ENCODE data around the gene TTLL13.

TTLL13 gene, protein sequence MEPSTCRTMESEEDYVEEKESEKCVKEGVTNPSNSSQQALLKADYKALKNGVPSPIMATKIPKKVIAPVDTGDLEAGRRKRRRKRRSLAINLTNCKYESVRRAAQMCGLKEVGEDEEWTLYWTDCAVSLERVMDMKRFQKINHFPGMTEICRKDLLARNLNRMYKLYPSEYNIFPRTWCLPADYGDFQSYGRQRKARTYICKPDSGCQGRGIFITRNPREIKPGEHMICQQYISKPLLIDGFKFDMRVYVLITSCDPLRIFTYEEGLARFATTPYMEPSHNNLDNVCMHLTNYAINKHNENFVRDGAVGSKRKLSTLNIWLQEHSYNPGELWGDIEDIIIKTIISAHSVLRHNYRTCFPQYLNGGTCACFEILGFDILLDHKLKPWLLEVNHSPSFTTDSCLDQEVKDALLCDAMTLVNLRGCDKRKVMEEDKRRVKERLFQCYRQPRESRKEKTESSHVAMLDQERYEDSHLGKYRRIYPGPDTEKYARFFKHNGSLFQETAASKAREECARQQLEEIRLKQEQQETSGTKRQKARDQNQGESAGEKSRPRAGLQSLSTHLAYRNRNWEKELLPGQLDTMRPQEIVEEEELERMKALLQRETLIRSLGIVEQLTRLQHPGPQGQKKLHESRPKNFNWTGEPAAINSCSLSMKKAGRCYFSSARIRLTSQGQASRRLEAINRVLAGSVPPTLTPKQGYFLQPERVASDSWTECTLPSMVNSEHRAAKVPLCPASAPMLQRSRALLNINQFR

DNA sequence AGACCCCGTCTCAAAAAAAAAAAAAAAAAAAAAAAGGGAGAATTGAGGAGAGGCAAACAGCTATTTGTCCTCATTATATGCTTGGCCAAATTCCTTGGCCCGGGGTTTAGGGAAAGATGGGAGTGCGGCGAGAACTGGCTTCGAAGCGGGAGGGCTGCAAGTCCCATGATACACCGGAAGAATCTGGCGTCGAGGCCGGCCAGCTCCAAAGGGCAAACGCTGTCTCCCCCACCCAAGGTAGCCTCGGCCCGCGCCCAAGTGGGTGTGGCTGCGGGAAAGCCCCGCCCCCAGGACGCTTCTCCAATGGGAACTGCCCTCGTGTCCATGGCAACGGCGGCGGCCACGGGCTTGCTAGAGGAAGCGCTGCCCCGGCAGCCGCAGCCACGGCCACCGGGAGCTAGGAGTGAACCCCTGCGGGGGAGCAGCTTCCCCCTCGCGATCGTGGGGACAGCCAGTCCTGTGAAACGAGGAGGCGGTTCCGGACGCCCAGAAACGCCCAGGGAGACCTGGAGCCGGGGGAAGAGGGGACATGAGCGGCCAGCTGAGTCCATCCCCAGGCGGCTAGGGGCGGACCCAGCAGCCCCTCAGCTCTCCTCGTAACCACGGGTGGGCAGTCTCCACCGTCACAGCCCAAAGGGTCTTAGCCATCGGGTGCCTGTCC is at the start of gene TTLL13:
Gene TTLL13 (plus strand): TSS at position 354 of the 661 bp plus-strand sequence. CDS start 1,075 bp downstream, outside the sequence.
- DNase-seq = peak; percentile 68

DNA sequence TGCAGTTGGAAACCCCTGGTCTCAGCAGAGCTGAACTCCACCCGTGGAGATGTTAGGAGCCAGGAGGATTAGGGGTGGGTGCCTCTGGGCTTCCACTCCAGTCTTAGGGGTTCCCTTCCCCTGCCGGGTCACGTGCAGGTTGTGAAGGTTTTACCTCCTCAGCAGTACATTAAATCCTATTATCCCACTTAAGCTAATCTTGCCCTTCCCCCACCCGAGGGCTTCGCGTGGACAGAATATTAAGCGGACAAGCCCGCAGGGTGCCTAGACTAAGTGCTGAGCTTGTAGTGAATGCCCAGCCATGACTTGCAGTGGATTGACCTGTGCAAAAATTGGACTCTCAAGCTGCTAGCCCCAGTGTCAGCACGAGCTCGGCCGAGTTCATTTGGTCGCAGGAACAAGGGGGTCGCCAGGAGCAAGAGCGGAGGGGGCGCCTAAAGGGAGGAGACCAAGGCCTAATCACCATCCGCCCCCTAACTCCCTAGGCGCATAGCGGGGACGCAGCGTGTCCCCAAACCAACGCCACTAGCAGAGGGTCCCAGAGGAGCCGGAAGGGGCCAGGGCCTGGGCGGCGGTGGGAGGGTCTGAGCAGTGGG is 48.7 kb upstream of the TTLL13 start:
- DNase-seq = no peak

- peak; percentile 72 for DNase-seq
Measured at GRCh38 chr15:90201130-90201943, 48.0 kb upstream of the TTLL13 start, which contains the start of gene SEMA4B. SEMA4B (plus strand) TSS chr15:90201330; CDS start chr15:90201579, 249 bp downstream.

DNA sequence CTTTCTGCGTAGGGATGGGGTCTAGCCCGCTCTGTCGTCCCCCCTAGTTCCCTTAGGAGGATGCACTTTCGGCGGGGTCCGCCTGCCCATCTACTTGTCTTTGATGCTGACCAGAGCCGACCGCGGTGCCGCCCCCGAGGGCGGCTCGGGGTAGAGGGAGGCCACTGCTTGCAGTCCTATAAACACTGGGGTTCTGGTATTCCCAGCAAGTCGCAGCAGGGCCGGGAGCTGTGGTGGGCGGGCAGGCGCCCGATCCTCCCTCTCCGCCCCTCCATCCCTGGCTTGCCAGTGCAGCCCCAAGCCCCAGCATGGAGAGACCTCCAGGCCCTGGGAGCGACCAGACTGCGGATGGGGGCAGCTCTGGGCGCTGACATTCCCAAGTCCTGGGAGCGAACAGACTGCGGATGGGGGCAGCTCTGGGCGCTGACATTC is 47.4 kb upstream of the TTLL13 start:
- DNase-seq = no peak

DNA sequence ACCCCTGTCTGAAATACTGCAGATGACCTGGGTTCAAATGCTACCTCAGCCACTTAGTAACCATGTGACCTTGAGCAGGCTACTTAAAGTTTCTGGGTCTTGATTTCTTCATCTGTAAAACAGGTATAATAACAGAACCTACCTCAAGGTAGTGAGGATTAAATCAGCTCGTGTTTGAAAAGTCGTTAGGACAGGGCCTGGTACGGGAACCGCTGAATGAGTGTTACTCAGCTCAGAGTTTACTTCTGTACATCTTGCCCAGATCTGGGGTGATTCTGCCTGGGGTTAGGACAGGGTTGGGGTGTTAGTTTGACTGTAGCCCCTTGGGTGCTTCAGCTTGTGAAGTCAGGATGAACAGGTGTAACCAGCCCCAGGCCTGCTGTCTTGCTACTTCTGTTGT is 46.4 kb upstream of the TTLL13 start:
- DNase-seq = no peak

DNA sequence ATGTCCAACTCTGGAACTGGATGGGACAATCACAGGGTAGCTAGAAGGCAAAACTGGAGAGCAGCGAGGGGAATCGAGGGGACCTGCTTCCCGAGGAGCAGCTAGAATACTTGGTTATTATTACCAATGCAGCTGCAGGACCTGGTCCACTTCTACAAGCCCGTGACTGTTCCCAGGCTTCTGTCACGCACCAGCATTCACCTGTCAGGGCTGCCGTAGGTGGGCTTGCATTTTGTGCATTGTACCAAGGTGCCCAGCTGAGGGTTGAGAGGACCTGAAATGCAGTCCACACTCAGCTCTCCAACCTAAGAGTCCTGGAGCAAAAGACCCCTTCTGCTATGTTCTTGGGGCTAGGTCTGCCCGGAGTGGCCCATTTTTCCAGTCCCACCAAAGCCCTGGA is 45.9 kb upstream of the TTLL13 start:
- DNase-seq = no peak

- DNase-seq = no peak
Measured at GRCh38 chr15:90203922-90204321, 45.4 kb upstream of the TTLL13 start.

- DNase-seq = no peak
Measured at GRCh38 chr15:90205050-90205848, 44.1 kb upstream of the TTLL13 start.

DNA sequence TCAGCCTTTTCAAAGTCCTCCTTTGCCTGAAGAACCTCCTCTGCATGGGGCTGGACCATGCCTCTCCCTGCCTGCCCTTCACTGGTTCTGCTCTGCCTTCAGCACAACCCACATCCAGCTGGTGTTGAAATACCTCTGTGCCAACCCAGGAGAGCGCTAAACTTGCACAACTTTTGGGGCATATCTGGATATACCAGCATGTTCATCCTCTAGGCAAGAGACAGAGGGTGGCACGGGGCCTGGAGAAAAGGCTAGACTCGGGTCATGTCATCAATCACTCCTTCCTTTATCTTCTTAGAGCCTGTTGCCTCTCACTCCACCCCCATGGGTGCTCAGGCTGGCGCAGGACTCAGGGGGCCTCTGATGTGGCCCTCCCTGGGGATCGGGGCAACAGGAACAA is 43.5 kb upstream of the TTLL13 start:
- DNase-seq = no peak

DNA sequence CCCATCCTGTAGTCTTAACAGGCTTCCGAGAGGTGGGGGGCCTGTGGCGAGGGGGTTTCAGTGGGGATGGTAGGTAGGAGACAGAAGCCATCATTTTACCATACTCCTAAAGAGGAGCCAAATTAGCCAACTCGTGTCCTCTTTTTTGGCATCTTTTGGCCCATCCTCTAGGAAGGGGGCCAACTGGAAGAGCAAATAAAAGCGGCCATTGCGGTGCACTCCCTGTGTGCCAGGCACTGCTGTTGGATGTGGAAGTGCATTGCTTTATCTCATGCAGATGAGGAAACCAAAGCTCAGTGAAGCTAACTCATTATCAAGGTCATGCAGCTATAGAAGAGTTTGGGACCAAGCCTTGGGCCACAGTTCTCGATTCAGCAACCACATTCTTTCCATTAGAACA is 42.1 kb upstream of the TTLL13 start:
- DNase-seq = no peak

- DNase-seq = no peak
Measured at GRCh38 chr15:90208356-90208755, 41.0 kb upstream of the TTLL13 start.

DNA sequence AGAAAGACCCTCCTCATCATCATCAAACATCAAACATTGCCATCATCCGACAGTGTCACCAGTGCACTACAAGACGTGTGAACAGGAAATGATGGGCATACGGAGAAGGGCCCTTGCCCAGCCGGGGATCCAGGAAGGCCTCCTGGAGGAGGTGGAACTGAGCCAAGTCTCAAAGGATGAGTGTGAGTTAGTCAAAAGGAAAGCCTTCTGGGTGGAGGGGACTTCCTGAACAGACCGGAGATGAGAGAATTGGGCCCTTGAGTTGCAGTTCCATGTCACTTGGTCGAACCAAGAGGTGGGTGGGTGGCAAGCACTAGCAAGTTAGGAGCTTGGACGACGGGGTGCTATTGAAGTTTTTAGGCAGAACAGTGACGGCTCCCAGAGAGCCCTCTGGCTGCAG is 39.8 kb upstream of the TTLL13 start:
- peak; percentile 70 for DNase-seq

DNA sequence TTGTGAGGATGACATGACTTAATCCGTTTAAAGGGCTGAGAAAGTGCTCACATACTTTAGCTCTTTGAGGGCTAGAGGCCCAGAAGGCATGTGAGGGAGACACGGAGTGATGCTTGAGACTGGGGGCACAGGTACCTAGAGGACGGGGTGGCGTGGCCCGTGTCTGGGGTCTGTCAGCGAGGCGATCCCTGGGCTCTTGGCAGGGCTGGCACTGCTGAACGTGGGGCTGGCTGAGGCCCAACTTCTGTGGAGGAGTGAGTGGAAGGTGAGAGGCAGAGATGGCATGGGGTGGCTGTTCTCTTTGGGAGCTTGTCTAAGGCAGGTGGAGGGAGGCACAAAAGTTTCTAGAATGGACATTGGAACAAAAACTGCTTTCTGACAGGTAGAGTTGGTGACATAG is 38.8 kb upstream of the TTLL13 start:
- DNase-seq = no peak

DNA sequence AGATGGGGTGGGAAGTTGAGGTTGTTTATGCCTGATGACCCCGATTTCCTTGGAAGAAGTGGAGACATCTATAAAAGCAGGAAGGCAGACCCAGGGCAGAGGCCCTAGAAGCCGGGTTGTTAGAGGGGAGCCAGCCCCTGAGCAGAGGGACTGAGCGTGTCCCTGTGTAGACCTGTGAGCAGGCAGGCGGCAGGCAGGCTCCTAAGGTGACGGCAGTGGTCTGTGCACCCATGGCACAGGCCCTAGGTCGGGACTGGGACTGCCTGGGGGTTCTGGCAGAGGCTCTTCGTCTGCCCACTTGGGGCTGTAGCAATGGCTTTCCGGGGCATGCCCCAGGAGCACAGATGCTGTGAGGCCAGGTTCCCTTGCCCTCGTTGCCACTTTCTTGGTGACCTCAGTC is 38.3 kb upstream of the TTLL13 start:
- no peak for DNase-seq

DNA sequence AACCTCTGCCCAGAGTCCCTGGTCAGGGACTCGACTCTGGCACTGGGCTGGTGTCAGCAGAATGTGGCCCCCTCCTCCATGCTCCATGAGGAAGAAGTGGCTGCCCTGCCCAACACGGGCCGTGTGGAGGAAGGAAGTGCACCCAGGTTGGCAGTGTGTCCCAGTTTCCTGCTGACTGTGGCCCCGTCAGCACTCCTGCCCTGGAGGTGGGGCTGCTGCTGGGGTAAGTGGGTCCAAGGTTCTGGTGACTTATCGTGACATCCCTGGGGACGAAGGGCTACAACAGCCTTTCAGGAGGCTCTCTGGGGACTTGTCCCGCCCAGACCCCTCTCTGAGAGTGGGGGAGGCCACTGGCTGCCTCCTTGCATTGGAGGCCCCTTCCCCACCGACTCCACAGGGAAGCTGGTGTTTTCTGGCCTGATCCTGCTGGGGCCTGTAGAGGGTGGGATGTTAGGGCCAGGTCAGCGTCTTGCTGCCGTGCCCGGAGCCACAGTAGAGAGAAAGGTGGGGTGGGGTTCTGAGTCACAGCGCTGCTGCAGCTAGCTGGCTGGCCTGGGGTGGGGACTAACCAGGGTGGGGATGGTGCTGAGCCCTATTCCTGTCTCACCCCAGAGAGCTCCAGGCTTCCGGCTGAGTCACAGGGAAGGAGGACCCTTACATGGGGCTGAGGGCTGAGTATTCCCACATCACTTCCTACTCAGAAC is 37.8 kb upstream of the TTLL13 start:
- DNase-seq = no peak

DNA sequence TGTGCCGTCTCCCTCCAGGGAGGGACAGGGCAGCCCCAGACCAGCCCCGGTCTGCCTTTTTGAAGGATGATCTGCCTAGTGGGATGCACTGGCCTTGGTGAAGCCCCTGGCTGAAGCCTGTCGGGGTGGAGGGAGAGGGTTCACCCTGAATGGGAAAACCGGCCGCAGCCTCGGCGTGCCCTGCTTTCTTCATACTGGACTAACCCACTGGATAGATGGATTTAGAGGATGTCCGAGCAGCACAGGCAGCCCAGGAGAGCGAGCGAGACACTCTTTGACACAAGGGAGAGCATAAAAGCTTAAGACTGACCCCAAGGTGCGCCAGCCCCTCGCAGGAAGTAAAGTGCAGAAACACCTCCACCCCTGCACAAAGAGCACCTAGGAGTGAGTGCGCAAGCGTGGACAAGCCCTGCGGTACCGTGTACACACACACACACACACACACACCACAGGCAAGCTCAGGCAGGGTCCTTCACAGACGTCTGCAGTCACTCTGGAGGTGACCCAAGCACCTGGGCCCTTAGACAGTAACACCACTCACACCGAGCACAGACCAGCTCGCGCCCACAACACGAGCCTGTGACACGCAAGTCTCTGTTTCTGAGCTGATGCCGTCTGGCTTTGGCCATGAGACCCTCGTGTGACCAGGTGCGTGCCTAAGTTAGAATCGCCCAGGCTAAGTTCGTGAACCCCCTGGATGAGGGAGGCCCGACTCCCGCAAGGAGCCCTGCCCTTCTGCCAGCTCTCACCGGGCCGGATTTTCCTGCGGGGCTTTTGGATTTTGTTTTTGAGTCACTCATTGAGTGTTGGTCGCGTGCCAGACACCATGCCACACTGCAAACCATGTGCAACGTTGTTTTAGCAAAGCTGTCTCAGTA is 36.9 kb upstream of the TTLL13 start:
- no peak for DNase-seq

DNA sequence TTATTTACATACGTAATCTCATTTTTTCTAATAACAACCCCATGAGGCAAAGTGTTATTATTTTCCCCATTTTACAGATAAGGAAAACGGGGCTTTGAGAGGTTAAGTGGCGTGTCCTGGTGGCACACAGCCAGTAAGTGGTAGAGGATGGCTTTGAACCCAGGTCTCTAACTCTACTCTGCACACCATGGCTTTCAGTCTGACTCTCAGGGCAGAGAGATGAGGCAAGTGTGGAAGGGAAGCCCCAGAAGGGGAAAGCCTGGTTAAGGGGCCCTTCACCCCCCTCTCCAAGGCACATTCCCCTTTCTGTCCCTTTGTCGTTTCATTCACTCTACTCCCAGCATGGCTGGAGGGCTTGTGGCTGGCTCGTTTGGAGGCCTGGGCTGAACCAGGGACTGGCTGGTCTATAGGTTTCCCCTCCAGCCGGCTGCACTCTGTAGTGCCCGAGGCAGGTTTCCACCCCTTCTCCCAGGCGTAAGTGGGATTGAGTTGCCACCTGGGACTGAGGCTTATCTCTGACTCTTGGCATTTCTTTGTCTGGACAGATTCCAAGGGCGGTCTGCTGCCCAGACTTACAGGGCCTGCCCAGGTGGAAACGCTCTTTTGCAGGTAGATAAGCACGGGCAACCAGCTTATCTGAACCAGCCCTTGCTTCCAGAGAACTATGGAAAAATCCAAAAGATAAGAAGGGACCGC is 36.1 kb upstream of the TTLL13 start:
- DNase-seq = no peak

GRCh38 chr15:90213818-90214204 is 35.5 kb upstream of the TTLL13 start:
- no peak for DNase-seq

All from activated CD4-positive, alpha-beta T cell treated with anti-CD3 and anti-CD28 coated beads, Interleukin-10, Interleukin-2, amounts not matched to agents 100 ng/mL and 50 ng/mL, durations not matched to agents 16 hours and 8 hours (primary cell).